C4-2B (cell line): ENCODE measurements around the gene HOMER3.

ENCODE experiments used
- H3K27ac ChIP-seq: fragments of 450-650 bp; 2 replicates; pipeline ENCODE4 v1.5.1; 2017
- ZFX ChIP-seq: fragments of 450-650 bp; IDR thresholded peaks from 2 replicates; pipeline ENCODE4 v1.6.1; 2017
- TF ChIP-seq, protein P1 (sequence below): fragments of 450-650 bp; conservative IDR thresholded peaks from 2 replicates; pipeline ENCODE4 v1.5.1; 2017; ENCODE audit warnings: mild to moderate bottlenecking

Gene HOMER3

DNA sequence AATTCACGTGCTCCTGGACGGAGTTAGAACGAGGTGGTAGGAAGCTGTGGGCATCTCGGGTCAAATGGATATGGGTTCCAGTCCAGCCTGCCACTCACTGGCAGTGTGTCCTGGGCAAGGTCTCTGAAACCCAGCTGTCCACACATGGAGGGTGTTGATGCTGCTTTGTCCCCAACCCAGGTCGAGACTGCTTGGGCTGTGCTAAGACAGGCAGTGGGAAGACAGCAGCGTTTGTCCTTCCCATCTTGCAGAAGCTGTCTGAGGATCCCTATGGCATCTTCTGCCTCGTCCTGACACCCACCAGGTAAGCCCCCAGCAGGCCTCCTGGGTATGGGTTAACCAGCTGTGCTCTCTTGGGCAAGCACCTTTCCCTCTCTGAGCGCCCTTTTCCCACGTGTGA lies 20.6 kb downstream of the HOMER3 start:
- no peak for TF ChIP-seq ZFX
- TF ChIP-seq, protein P1, sequence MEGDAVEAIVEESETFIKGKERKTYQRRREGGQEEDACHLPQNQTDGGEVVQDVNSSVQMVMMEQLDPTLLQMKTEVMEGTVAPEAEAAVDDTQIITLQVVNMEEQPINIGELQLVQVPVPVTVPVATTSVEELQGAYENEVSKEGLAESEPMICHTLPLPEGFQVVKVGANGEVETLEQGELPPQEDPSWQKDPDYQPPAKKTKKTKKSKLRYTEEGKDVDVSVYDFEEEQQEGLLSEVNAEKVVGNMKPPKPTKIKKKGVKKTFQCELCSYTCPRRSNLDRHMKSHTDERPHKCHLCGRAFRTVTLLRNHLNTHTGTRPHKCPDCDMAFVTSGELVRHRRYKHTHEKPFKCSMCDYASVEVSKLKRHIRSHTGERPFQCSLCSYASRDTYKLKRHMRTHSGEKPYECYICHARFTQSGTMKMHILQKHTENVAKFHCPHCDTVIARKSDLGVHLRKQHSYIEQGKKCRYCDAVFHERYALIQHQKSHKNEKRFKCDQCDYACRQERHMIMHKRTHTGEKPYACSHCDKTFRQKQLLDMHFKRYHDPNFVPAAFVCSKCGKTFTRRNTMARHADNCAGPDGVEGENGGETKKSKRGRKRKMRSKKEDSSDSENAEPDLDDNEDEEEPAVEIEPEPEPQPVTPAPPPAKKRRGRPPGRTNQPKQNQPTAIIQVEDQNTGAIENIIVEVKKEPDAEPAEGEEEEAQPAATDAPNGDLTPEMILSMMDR, result no peak
- H3K27ac ChIP-seq, result peak overlapping the region; percentile 80

GRCh38 chr19:18919900-18920214 lies 21.2 kb downstream of the HOMER3 start:
- H3K27ac ChIP-seq, result peak overlapping the region; percentile 80

GRCh38 chr19:18919086-18919899 lies 21.7 kb downstream of the HOMER3 start, which contains the start of the genes COPE and DDX49:
TSS of gene COPE (minus strand) at chr19:18919387. CDS start at chr19:18919348, 39 bp downstream.
TSS of gene DDX49 (plus strand) at chr19:18919715. CDS start at chr19:18919742, 27 bp downstream.
- H3K27ac ChIP-seq, result peak within 1 kb of the TSS; percentile 80

More at GRCh38 chr19:18919900-18920214, 21.2 kb downstream of the HOMER3 start:
- no peak; the same call in 1 of the 2 replicates for TF ChIP-seq ZFX
- TF ChIP-seq, protein P1, result no peak

GRCh38 chr19:18917593-18917992 lies 23.4 kb downstream of the HOMER3 start:
- peak overlapping the region; percentile 80 for H3K27ac ChIP-seq

More at GRCh38 chr19:18919086-18919899, 21.7 kb downstream of the HOMER3 start, which contains the start of the genes COPE and DDX49:
- TF ChIP-seq ZFX, result peak; percentile 49; the same call in 1 of the 2 replicates
- TF ChIP-seq, protein P1, result no peak

DNA sequence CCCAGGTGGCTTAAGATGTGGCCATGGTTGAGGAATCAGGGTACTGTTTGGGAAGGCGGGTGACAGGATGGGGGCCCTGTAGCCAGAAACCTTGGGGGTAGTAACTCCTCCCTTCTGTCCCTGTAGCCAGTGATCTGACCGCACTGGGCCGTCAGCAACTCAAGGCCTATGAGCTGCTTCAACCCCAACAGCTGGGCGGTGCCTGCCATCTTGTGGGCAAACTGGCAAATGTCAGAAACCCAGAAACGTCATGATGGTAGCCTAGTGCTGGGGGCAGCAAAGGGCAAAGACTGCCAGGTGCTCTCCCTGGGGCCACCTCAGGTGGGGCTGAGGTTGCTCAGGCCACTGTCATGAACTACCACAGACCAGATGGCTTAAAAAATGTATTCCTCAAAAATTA lies 25.4 kb downstream of the HOMER3 start:
- no peak overlapping the region for H3K27ac ChIP-seq
- TF ChIP-seq, protein P1, result no peak; the same call in 1 of the 2 replicates
- no peak for TF ChIP-seq ZFX

- no peak for TF ChIP-seq ZFX
- TF ChIP-seq, protein P1, result no peak
Measured at GRCh38 chr19:18913466-18913865, 27.6 kb downstream of the HOMER3 start.

GRCh38 chr19:18912933-18913332 lies 28.1 kb downstream of the HOMER3 start:
- H3K27ac ChIP-seq, result no peak overlapping the region
- TF ChIP-seq, protein P1, result no peak
- no peak for TF ChIP-seq ZFX

More at GRCh38 chr19:18913466-18913865, 27.6 kb downstream of the HOMER3 start:
- no peak overlapping the region for H3K27ac ChIP-seq
